GM19099 (cell line): ENCODE measurements around the gene NSUN7.

ENCODE experiments used
- POLR2A ChIP-seq: IDR thresholded peaks from 3 replicates; pipeline ENCODE4 v1.6.1; 2011; ENCODE audit warnings: low read depth; ENCODE audit not compliant: insufficient read length; ENCODE audit errors: extremely low read depth

The NSUN7 gene, protein sequence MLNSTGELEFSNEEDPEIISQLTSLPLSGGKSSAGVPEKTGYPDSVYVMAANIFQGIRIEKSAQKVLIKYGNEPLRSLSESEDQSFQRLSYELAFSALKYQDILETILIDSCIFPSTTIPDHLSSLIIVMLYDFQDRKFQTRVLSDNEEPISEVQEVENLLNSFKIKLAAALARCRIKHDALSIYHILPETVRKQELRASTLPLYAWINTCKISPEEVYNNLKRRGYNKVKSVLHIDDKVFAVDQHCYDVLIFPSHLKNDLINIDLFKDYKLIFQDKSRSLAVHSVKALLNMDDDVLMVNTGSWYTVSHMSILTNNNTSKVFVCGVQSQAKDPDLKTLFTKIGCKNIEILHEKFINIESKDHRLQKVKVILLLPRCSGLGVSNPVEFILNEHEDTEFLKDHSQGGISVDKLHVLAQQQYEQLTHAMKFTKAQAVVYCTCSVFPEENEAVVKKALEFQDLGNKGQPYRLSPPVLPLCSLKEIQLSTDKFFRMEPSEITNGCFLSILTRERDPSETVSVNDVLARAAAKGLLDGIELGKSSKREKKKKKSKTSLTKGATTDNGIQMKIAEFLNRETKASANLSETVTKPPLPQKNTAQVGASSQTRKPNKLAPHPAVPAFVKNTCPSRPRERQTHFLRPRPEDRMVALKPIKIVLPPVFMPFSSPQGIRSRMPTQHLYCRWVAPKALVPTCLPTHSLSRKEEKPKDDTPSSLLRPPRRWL

DNA sequence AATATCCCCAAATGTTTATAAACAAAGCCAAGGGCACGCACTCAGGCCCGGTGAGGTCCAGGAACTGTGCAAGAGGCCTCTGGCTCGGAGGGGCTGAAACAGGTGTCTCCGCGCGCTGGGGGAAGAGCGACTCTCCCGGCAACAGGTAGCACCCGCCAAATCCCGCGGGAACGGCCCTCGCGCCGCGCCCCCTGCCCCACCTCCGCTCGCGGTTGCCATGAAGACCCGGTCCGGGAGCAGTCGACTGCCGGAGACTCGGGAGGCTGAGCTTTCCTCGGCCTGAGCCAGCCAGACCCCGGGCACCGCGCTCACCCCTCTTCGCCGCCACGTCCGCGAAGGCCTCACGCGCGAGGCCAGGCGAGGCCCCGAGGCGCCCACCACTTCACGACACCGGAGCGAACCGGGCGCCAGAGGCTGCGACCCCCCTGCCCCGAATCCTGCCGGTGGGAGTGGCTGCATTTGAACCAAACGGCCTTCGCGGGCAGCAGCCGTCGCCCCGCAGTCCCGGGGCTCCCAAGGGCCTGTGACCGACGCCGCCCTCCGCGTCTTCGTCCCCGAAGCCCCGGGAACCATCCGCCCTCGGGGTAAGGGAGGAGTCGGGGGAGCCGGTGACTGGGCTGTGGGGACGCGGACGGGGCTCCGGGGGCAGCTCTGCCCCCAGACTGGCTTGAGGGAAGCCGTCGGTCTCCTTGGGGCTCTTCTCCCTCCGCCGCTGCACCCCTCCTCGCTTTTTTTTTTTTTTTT lies at the start of gene NSUN7:
NSUN7 (plus strand) TSS at position 239 of the 744 bp plus-strand sequence. CDS start 739 bp downstream, outside the sequence.
- TF ChIP-seq POLR2A, result no peak

DNA sequence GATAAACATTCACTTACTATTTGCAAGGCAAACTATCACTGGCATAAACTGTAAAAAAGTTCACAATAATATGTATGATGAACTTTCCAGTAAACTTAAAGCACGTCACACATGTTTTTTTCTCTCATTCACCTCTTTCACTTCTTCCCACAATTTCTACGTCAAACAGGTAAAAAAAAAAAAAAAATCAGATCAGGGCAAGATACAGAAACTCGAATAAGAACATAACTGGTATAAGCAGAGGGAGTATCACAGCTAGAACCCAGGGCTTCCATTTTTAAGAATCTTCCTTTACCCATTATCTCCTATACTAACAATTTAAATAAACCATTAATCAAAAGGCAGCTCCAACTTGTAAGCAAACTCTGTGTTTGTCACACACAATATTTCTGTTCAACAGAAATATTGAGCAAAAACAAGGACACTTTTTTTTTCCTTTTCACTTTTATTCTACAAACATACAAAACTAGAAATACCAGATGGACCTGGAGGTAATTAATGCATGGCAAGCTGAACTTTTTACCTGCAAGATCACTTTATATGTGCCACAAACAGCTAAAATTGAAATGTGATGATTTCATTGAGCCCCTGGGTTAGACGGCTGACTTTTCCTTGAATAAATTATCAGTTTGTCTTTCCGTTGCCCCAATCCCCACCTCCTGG lies 47.5 kb upstream of the NSUN7 start:
- TF ChIP-seq POLR2A, result no peak

- no peak for TF ChIP-seq POLR2A
Observed at GRCh38 chr4:40702800-40703151, 47.0 kb upstream of the NSUN7 start.

DNA sequence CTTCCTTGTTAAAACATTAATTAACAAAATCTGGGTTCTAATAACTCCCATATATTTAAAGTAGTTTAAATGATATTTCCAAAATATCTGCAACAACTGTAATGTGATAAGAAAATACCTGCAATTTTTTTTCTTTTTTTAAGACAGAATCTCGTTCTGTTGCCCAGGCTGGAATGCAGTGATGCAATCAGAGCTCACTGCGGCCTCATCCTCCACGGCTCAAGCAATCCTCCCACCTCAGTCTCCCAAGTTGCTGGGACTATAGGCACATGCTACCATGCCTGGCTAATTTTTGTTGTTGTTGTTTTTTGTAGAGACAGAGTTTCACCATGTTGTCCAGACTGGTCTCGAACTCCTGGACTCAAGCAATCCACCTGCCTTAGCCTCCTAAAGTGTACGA lies 45.7 kb upstream of the NSUN7 start:
- TF ChIP-seq POLR2A, result no peak

GRCh38 chr4:40710484-40711254 lies 39.1 kb upstream of the NSUN7 start:
- no peak for TF ChIP-seq POLR2A

- TF ChIP-seq POLR2A, result no peak
Observed at GRCh38 chr4:40713798-40714197, 36.0 kb upstream of the NSUN7 start.

DNA sequence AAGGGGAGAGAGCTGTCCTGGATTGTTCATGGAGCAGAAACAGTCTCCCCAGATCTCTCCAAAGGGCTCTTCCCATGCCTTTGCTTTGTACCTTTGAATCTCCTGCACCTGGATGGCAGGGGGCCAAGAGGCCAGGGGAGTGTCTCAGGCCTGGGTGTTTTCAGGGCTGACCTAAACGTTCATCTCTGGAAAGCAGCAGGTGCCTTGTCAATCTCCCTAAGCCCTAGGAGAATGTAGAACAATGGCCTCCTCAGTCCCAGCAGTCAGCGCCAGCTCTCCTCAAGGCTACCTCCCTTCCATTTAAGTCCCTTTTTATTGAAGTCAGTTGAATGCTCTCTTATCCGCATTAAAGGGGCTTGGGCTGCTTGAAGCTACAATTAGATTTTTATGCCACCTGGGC lies 31.2 kb upstream of the NSUN7 start:
- TF ChIP-seq POLR2A, result no peak

DNA sequence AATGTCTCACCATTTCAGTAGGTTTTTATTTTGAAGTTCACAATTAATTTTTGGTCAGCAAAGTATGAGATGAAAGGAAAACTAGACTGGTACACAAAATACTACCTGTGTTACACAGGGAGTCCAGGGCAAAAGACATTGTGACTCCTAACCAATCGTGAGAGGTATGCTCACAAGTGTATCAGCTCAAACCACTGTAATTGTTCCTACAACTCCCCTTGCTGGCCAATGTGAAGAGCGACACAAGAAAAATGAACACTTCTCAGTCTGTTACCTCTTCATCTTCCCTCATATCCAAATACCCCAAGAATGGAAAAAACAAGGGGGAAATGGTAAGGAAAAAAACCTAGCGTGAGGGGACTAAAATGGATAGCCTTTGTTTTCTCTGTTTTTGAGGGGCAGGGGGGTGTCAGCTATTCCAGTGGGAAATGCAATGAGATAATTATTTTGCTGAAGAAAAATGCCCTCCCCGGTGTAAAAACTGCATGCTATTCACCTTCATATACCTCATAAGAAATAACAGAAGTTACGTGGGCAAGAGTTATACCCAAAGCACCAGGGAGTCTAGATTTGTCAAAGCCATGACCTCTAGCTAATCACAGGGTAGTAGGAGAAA lies 30.6 kb upstream of the NSUN7 start:
- TF ChIP-seq POLR2A, result no peak

DNA sequence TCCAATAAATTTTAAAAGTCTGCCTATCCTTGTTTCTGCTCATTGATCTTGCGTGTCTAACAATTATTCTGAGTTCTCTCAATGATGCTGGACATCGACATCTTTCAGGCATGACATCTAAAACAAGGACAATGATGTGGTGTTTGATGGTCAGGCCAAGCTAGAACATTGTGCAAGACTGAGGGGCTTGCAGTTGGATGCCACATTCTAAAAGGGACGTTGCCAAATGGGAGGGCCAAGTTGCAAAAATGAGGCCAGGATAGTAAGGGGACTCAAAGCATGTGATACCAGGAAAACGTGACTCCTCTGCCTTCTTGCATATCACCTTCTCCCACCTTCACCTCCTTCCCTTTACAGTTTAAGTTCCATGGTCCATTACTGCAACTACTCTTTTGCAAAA lies 29.4 kb upstream of the NSUN7 start:
- TF ChIP-seq POLR2A, result no peak

DNA sequence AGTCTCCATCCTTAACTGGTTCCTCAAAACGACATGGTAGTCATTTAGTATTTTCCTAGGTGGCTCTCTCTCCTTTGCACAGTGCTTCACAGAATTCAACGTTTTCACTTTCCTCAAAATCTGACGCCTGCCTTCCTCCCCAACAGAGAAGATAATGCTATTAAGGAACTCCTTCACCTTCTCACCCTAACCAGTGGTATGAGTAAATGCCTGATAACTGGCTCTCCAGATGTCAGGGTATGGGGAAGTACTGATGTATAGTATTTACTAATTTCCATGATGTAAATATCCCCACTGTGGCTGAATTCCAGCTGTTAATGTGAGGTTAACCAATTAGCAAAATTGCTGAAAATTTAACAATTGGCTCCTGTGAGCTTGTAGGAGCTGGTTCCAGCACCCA lies 28.8 kb upstream of the NSUN7 start:
- TF ChIP-seq POLR2A, result no peak

DNA sequence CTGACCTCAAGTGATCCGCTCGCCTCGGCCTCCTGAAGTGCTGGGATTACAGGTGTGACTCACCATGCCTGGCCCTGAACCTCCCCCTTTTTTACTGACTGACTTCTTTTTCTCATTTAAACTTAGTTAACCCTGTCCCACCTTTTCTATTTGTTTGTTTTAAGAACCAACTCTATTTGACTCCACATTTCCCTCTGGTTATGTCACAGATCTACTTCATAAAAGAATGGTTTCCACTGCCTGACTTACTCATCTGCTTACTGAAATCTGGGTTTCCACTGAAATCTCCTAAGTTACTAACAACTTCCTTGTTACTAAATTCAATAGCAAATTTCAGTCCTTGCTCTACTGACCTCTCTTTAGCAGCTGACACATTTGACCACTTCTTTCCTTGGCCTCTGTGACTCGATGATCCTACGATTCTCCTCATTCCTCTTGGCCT lies 28.0 kb upstream of the NSUN7 start:
- no peak for TF ChIP-seq POLR2A

GRCh38 chr4:40722576-40723161 lies 27.1 kb upstream of the NSUN7 start:
- TF ChIP-seq POLR2A, result no peak

GRCh38 chr4:40723728-40724127 lies 26.0 kb upstream of the NSUN7 start:
- no peak for TF ChIP-seq POLR2A
